Neural crest cell (in vitro differentiated cells): ENCODE results near the gene KRT28. TPM values are rescaled to one million over a fixed set of nuclear protein-coding genes. Genes with fewer than 3 reads are reported as not detected.
"Not testable (repeated sequence)": the region's sequence is repeated elsewhere in the genome, so short reads cannot be mapped to it uniquely, and the experiment has no call there.

Experiments used
- DNase-seq: peaks from one replicate; pipeline ENCODE4 v3.0.0; 2021; ENCODE audit warnings: low read depth, mixed read lengths, low spot score
- H3K27ac Mint-ChIP-seq: one replicate; pipeline ENCODE4 v1.8.0; 2021; ENCODE audit warnings: mild to moderate bottlenecking, mixed read lengths; ENCODE audit not compliant: unreplicated experiment
- H3K27me3 Mint-ChIP-seq: 2 replicates; pipeline ENCODE4 v1.8.0; 2021; ENCODE audit warnings: low read depth, mild to moderate bottlenecking, mixed read lengths
- H3K36me3 Mint-ChIP-seq: 2 replicates; pipeline ENCODE4 v1.8.0; 2021; ENCODE audit warnings: low read depth, mild to moderate bottlenecking, mixed read lengths
- H3K4me1 Mint-ChIP-seq: 2 replicates; pipeline ENCODE4 v1.8.0; 2021; ENCODE audit warnings: mixed read lengths
- H3K4me3 Mint-ChIP-seq: one replicate; pipeline ENCODE4 v1.8.0; 2021; ENCODE audit warnings: mild to moderate bottlenecking, mixed read lengths
- H3K9me3 Mint-ChIP-seq: 2 replicates; pipeline ENCODE4 v1.8.0; 2021; ENCODE audit warnings: mixed read lengths
- total RNA-seq: library from RNA; stranded (reverse); gene quantifications from 2 replicates; pipeline ENCODE4 v1.2.1, GENCODE V29; 2021
- TF ChIP-seq, protein P1 (sequence below): fragments of 200-600 bp; sonication (generic); conservative IDR thresholded peaks from 2 replicates; pipeline ENCODE4 v1.5.0; 2021; ENCODE audit warnings: antibody characterized with exemption, mild to moderate bottlenecking

KRT28 gene
- total RNA-seq, 1 donor from 2014 or later: not detected

DNA sequence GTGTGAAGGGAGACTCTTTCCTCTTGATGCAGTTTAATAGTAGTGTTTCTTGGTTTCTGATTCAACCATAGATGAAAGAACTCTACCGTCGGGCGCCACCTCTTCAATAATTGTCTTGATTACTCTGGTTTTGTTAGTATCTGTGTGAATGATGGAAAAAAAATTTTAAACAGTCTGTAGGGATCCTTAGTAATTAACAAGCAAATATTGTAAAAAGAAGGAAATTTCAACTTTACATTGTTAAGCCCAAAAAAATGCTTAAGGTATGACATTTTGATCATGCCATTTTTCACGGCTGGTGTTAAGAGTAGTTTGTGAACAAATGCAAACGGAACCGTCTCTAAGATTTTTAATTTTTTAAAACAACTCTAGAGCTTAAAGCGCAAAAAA lies 18.6 kb upstream of the KRT28 start:
- peaks cover 38% of the 10 kb centered on the region for H3K27me3 Mint-ChIP-seq

DNA sequence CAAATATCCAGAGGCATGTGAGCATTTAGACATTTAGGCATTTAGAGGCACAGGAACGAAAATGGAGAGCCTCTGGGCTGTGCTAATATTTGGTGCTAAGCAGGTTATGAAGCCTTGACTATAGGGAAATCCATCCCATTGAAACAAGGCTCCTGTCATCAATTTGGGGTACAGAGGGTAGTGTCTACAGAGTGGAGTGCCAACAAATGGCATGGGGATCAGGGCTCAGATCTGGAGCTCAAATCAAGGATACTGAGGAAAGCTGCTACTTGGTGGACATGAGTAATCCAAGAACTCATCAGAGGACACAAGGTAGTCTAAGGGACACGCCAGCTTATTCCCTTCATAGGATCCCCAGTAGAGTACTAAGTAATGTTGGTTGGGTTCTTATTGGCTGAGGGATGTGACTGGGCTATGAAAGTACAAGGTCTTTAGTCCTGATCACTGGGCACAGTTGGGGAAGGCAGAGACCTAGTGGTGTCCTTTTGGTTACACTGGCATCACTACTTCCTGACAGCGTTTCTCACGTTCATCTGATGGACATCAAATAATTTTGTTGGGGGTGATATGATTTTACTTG lies 17.4 kb upstream of the KRT28 start:
- peaks cover 15% of the 10 kb centered on the region for H3K4me1 Mint-ChIP-seq
- peaks cover 22% of the 10 kb centered on the region for H3K36me3 Mint-ChIP-seq
- no peak overlapping the region for H3K27ac Mint-ChIP-seq
- H3K9me3 Mint-ChIP-seq: peaks cover 11% of the 10 kb centered on the region
- TF ChIP-seq, protein P1, sequence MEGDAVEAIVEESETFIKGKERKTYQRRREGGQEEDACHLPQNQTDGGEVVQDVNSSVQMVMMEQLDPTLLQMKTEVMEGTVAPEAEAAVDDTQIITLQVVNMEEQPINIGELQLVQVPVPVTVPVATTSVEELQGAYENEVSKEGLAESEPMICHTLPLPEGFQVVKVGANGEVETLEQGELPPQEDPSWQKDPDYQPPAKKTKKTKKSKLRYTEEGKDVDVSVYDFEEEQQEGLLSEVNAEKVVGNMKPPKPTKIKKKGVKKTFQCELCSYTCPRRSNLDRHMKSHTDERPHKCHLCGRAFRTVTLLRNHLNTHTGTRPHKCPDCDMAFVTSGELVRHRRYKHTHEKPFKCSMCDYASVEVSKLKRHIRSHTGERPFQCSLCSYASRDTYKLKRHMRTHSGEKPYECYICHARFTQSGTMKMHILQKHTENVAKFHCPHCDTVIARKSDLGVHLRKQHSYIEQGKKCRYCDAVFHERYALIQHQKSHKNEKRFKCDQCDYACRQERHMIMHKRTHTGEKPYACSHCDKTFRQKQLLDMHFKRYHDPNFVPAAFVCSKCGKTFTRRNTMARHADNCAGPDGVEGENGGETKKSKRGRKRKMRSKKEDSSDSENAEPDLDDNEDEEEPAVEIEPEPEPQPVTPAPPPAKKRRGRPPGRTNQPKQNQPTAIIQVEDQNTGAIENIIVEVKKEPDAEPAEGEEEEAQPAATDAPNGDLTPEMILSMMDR: no peak
- H3K27me3 Mint-ChIP-seq: peaks cover 42% of the 10 kb centered on the region
- no peak for DNase-seq
- peak overlapping the region; percentile 87 for H3K4me3 Mint-ChIP-seq

More for the DNA sequence above, 18.6 kb upstream of the KRT28 start:
- no peak overlapping the region for H3K27ac Mint-ChIP-seq
- TF ChIP-seq, protein P1: no peak
- peaks cover 25% of the 10 kb centered on the region for H3K36me3 Mint-ChIP-seq
- peaks cover 15% of the 10 kb centered on the region for H3K4me1 Mint-ChIP-seq
- DNase-seq: no peak
- peaks cover 11% of the 10 kb centered on the region for H3K9me3 Mint-ChIP-seq
- peak overlapping the region; percentile 95 for H3K4me3 Mint-ChIP-seq

DNA sequence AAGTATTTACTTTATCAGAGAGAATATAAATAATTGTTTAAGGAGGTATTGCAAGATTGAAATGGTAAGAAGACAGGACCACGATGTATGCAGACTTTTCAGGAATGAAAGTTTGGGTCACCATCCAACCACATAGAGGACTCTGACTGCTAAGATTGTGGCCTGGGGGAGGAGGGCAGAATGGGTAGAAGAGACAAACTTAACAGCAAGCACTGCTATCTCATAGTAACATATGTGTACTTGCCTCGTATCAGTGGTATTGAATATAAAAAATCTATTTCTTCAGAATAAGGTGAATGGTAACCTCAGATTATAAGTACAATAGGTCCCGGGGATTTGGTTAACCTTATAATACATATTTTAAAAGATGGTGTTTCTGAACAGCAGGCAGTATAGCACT lies 16.8 kb upstream of the KRT28 start:
- H3K27ac Mint-ChIP-seq: no peak overlapping the region
- peak overlapping the region; percentile 87 for H3K4me3 Mint-ChIP-seq
- TF ChIP-seq, protein P1: no peak
- peaks cover 22% of the 10 kb centered on the region for H3K36me3 Mint-ChIP-seq
- H3K9me3 Mint-ChIP-seq: peaks cover 11% of the 10 kb centered on the region
- H3K4me1 Mint-ChIP-seq: peaks cover 15% of the 10 kb centered on the region
- DNase-seq: no peak
- H3K27me3 Mint-ChIP-seq: peaks cover 44% of the 10 kb centered on the region

DNA sequence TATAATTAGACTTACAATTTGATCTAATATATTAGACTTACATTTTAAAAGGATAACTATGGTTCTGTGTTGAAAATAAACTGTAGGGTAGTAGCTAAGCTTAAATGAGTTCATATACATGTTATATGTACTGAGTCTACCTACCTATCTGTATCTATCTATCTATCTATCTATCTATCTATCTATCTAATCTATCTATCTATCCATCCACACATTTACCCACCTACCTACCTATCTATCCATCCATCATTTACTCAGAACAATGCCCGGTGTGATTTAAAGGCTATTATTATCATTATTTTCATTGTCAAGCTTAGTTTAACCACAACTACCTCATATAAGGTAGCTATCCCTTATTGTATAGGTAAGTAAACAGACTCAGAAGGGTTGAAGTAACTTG lies 15.6 kb upstream of the KRT28 start:
- TF ChIP-seq, protein P1: no peak
- DNase-seq: no peak
- peaks cover 54% of the 10 kb centered on the region for H3K27me3 Mint-ChIP-seq
- peaks cover 15% of the 10 kb centered on the region for H3K4me1 Mint-ChIP-seq
- H3K36me3 Mint-ChIP-seq: peaks cover 21% of the 10 kb centered on the region
- peak overlapping the region; percentile 32 for H3K4me3 Mint-ChIP-seq
- H3K27ac Mint-ChIP-seq: no peak overlapping the region
- peaks cover 11% of the 10 kb centered on the region for H3K9me3 Mint-ChIP-seq

DNA sequence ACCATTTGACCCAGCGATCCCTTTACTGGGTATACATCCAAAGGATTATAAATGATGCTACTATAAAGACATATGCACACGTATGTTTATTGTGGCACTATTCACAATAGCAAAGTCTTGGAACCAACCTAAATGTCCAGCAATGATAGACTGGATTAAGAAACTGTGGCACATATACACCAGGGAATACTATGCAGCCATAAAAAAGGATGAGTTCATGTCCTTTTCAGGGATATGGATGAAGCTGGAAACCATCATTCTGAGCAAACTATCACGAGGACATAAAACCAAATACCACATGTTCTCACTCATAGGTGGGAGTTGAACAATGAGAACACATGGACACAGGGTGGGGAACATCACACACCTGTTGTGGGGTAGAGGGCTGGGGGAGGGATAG lies 14.9 kb upstream of the KRT28 start:
- peaks cover 56% of the 10 kb centered on the region for H3K27me3 Mint-ChIP-seq
- H3K4me3 Mint-ChIP-seq, DNase-seq, H3K27ac Mint-ChIP-seq: not testable (repeated sequence)
- H3K36me3 Mint-ChIP-seq: peaks cover 19% of the 10 kb centered on the region
- peaks cover 11% of the 10 kb centered on the region for H3K9me3 Mint-ChIP-seq
- peaks cover 13% of the 10 kb centered on the region for H3K4me1 Mint-ChIP-seq

DNA sequence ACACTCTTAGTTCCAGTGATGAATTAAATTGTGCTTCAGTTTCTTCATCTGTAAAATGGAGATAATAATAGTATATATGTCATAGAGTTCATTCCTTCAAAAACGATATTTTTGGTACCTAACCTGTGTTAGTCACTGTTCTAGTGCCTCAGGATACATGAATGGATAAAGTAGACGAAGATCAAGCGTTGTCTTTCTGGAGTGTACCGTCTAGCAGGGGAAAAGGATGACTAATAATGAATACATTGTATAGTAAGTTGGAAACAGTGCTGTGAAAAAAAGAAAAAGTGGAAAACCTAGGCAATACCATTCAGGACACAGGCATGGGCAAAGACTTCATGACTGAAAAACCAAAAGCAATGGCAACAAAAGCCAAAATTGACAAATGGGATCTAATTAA lies 14.0 kb upstream of the KRT28 start:
- TF ChIP-seq, protein P1: no peak
- no peak for DNase-seq
- Mint-ChIP-seq H3K27ac (no peak overlapping the region), H3K36me3 (peaks cover 16% of the 10 kb centered on the region), H3K4me1 (peaks cover 10% of the 10 kb centered on the region), H3K9me3 (peaks cover 11% of the 10 kb centered on the region), H3K27me3 (peaks cover 62% of the 10 kb centered on the region), H3K4me3 (no peak overlapping the region)
